Transverse colon (tissue), 4 donors: ENCODE data around the gene MBD2. TPM values are rescaled to one million over a fixed set of nuclear protein-coding genes. Genes with fewer than 3 reads are reported as not detected.

Experiments used
- DNase-seq: peaks from one replicate; pipeline ENCODE4 v3.0.0-alpha.2; 2019
- H3K27ac ChIP-seq, 4 donors: fragments of 200-600 bp; sonication (generic); 2 replicates each; pipeline ENCODE4 v1.5.1; 2016 to 2018; ENCODE audit warnings: inconsistent platforms in 4 of 4
- H3K27me3 ChIP-seq: fragments of 200-600 bp; sonication (generic); 2 replicates; pipeline ENCODE4 v1.5.1; 2017; ENCODE audit warnings: inconsistent platforms
- H3K36me3 ChIP-seq, 4 donors: fragments of 200-600 bp; sonication (generic); 2 replicates each; pipeline ENCODE4 v1.5.1; 2017 to 2019; ENCODE audit warnings: inconsistent platforms in 4 of 4
- H3K4me1 ChIP-seq, 4 donors: fragments of 200-600 bp; sonication (generic); 2 replicates each; pipeline ENCODE4 v1.5.1; 2017 to 2020; ENCODE audit warnings: inconsistent platforms in 4 of 4
- H3K4me3 ChIP-seq, 4 donors: fragments of 200-600 bp; sonication (generic); 1 replicate in 1 of 4; 2 replicates in 3 of 4; pipeline versions ENCODE4 v1.5.1 to v1.6.1; 2017 to 2019; ENCODE audit warnings: inconsistent platforms in 4 of 4
- H3K9me3 ChIP-seq, 2 donors: fragments of 200-600 bp; sonication (generic); 2 replicates each; pipeline ENCODE4 v1.5.1; 2017 to 2019; ENCODE audit warnings: inconsistent platforms in 2 of 2
- EP300 ChIP-seq: sonication (generic); formaldehyde crosslinking; IDR thresholded peaks from one replicate; pipeline ENCODE4 v1.6.1; 2017; ENCODE audit warnings: antibody characterized with exemption, low read depth
- POLR2A ChIP-seq: fragments of 450-650 bp; IDR thresholded peaks from one replicate; pipeline ENCODE4 v1.6.1; 2016; ENCODE audit warnings: antibody characterized with exemption, mild to moderate bottlenecking, moderate library complexity
- POLR2AphosphoS5 ChIP-seq, 3 donors: sonication (generic); formaldehyde crosslinking; IDR thresholded peaks; one replicate each; pipeline ENCODE4 v1.6.1; 2016; ENCODE audit warnings: antibody characterized with exemption in 3 of 3
- WGBS, 2 donors: methylation state at CpG; one replicate each; pipeline ENCODE4 v1.1.5; 2018; ENCODE audit warnings: low coverage in 1 of 2; 5-methylcytosine and 5-hydroxymethylcytosine counted together
- in situ Hi-C, 4 donors: fragments of 200-750 bp; cut with MboI; loops; one replicate each; pipeline versions ENCODE4 v1.15.0 to v1.15.1; 2017; ENCODE audit warnings: low sequenced_read_pairs in 3 of 4, low pct_ligation_motif_present in 1 of 4, low pct_unique_long_range_greater_than_20kb in 1 of 4
- intact Hi-C: fragments of 100-400 bp; cut with DNase I; formaldehyde crosslinking; loops from one replicate; pipeline ENCODE4 v1.15.1; 2023; ENCODE audit warnings: low total_unique reads
- total RNA-seq, 4 donors: library from RNA; depleted of rRNA; stranded (reverse); fragments of >200 nt; gene quantifications; one replicate each; pipeline ENCODE4 v1.1.0, GENCODE V29; 2016
- TF ChIP-seq, protein P1 (sequence below), 5 experiments: fragments of 200-600 bp in 3 of 5; fragments of 450-650 bp in 2 of 5; sonication (generic) in 3 of 5; IDR thresholded peaks; 1 replicate in 2 of 5; 2 replicates in 3 of 5; pipeline ENCODE4 v1.5.1; 2016 to 2017; ENCODE audit warnings: antibody characterized with exemption in 5 of 5, inconsistent platforms in 3 of 5, mild to moderate bottlenecking in 2 of 5, moderate library complexity in 1 of 5

MBD2 gene
- total RNA-seq, 4 donors from 2014 or later, result 26.9 to 62.1 (median 35.9) TPM

DNA sequence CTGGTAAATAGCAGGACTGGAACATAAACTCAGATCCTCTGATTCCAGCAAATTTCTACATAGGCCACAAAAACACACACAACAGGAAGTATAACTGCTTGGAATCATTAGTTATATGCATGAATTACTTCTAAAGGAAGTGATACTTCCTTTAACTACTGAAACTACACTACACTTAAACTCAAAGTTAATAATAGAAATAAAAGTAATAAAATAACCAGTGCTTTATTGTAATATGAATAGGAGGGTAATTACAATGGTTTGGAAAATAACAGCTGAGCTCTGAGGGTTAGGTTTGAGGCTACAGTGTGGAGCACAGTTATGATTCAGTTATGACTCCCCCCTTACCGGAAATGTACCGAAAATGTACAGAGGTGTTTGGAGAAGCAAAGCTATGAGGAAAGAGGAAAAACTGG lies 26.4 kb upstream of the MBD2 start:
- Histone ChIP-seq H3K36me3 (no peaks in the 10 kb centered on the region), H3K9me3 (no peaks in the 10 kb centered on the region), H3K27ac (peak overlapping the region in 2 of 4 donors; percentile 6 to 13), H3K4me3 (no peak overlapping the region), H3K27me3 (no peaks in the 10 kb centered on the region), H3K4me1 (peaks cover 0 to 28% (median 6%) of the 10 kb centered on the region in 4 donors)
- intact Hi-C loops, result no loop called here
- in situ Hi-C loops, result no loop called here
- DNase-seq, result no peak
- TF ChIP-seq, protein P1, sequence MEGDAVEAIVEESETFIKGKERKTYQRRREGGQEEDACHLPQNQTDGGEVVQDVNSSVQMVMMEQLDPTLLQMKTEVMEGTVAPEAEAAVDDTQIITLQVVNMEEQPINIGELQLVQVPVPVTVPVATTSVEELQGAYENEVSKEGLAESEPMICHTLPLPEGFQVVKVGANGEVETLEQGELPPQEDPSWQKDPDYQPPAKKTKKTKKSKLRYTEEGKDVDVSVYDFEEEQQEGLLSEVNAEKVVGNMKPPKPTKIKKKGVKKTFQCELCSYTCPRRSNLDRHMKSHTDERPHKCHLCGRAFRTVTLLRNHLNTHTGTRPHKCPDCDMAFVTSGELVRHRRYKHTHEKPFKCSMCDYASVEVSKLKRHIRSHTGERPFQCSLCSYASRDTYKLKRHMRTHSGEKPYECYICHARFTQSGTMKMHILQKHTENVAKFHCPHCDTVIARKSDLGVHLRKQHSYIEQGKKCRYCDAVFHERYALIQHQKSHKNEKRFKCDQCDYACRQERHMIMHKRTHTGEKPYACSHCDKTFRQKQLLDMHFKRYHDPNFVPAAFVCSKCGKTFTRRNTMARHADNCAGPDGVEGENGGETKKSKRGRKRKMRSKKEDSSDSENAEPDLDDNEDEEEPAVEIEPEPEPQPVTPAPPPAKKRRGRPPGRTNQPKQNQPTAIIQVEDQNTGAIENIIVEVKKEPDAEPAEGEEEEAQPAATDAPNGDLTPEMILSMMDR (IDR thresholded peaks at IDR 0.05), result no peak
- 57 to 58% methylated on average over 2 of the region's 2 CpGs for WGBS, 2 donors

DNA sequence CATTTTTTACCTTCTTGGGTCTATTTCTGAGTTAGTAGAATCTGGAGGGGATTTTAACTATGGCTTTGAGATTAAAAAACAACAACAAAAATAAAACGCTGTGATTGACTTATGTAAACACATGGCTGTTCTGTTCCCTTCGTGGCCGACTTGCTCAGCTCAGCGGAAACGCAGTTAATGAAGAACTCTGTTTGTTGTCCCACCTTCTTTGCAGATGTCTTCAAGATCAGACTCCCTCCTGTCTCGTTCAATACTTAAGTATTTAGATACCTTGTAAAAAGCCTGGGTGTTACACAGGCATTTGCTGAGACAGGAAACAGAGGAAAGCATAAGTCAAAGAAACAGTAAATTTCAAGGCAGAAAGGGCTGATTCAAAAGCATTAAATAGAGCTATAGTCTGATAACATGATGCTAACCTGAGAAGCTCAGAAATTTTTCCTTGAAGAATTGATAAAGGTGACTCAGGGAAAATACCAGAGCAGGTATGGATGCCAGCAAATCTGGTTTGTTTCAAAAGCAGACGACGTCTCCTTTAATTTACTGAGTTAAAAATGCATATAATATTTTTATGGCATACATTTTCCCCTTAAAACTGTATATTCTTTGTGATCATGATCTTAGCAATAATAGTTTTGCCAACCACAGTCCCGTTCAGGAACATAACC lies 23.2 kb upstream of the MBD2 start:
- 71 to 75% methylated on average over 9 of the region's 9 CpGs for WGBS, 2 donors
- DNase-seq, result no peak
- no peaks in the 10 kb centered on the region for H3K27me3 ChIP-seq
- no peaks in the 10 kb centered on the region for H3K9me3 ChIP-seq
- no peak overlapping the region for H3K4me3 ChIP-seq
- peak overlapping the region in 1 of 4 donors; percentile 9 for H3K27ac ChIP-seq
- intact Hi-C loops, result no loop called here
- in situ Hi-C loops, result no loop called here
- H3K4me1 ChIP-seq, result peaks cover 0 to 18% (median 0%) of the 10 kb centered on the region in 4 donors
- H3K36me3 ChIP-seq, result no peaks in the 10 kb centered on the region
- TF ChIP-seq POLR2AphosphoS5 (IDR thresholded peaks at IDR 0.05) (no peak), EP300 (no peak), POLR2A (no peak)
- TF ChIP-seq, protein P1 (IDR thresholded peaks at IDR 0.05), result no peak

DNA sequence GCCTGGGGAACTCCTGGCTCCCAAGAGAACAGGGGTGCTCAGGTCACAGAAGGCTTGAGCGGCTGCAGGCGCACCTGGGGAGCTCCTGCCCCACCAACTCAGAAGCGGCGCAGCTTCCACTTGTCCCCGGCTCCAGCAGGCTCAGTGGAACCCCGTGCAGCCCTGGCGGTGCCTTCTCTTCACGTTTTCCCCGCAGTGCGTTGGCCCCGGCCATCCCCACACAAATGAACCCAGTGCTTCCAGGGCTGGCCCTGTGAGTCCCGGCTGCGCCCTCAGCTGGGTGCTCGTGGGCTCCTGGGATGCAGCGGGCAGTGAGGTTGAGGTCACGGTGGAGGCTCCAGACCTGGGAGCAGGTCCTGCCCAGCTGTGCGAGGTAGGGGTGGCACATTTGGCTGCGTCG lies 17.9 kb upstream of the MBD2 start:
- Histone ChIP-seq H3K4me1 (no peaks in the 10 kb centered on the region), H3K27me3 (no peaks in the 10 kb centered on the region), H3K9me3 (no peaks in the 10 kb centered on the region), H3K27ac (no peak overlapping the region), H3K36me3 (no peaks in the 10 kb centered on the region), H3K4me3 (no peak overlapping the region)
- DNase-seq, result no peak
- TF ChIP-seq, protein P1 (IDR thresholded peaks at IDR 0.05), result no peak
- TF ChIP-seq EP300 (no peak), POLR2AphosphoS5 (IDR thresholded peaks at IDR 0.05) (no peak), POLR2A (no peak)
- in situ Hi-C loops, result no loop called here
- intact Hi-C loops, result no loop called here
- 94% methylated on average over 17 of the region's 19 CpGs; no CpG with 5 or more reads in 1 of the 2 donors for WGBS, 2 donors

DNA sequence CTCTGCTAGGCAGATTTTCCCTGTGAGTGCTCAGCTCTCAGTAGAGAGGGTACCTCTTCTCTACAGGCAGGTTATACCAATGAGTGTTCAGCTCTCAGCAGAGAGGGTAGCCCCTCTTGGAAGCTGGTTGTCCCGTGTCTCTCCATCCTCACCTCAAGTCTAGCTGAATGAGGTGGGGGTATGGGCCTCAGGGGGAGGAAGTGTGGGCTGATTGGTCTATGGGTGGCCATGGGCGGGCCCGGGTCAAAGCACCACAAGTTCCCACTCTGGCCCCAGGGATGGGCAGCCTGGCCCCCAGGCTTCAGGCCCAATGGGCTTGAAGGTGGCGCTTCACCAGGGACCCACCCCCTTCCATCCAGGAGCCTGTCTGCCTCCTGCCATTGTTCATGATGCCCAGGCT lies 17.0 kb upstream of the MBD2 start:
- no peak for TF ChIP-seq POLR2AphosphoS5 (IDR thresholded peaks at IDR 0.05)
- TF ChIP-seq POLR2A, result no peak
- TF ChIP-seq, protein P1 (IDR thresholded peaks at IDR 0.05), result no peak
- no peak for TF ChIP-seq EP300
- WGBS, 2 donors, result 77% methylated on average over 4 of the region's 4 CpGs; no CpG with 5 or more reads in 1 of the 2 donors
- intact Hi-C loops (no loop called here), in situ Hi-C loops (no loop called here)
- Histone ChIP-seq H3K27me3 (no peaks in the 10 kb centered on the region), H3K4me1 (no peaks in the 10 kb centered on the region), H3K4me3 (no peak overlapping the region), H3K9me3 (no peaks in the 10 kb centered on the region), H3K27ac (no peak overlapping the region), H3K36me3 (no peaks in the 10 kb centered on the region)
- no peak for DNase-seq
